OCI-LY1 (cell line): ENCODE data around the gene SERPINB12.

Experiments used
- CTCF ChIP-seq: fragments of 200-600 bp; sonication (generic), shearing (Covaris generic); IDR thresholded peaks from 2 replicates; pipeline ENCODE4 v1.5.1; 2017; ENCODE audit warnings: mild to moderate bottlenecking, antibody characterized with exemption, low read length, moderate library complexity, mixed read lengths
- EZH2 ChIP-seq: fragments of 200-600 bp; sonication (generic), shearing (Covaris generic); IDR thresholded peaks from 2 replicates; pipeline ENCODE4 v1.8.0; 2017; ENCODE audit warnings: borderline replicate concordance, mixed run types, mild to moderate bottlenecking, antibody characterized with exemption, low read length, moderate library complexity, mixed read lengths

- no peak for TF ChIP-seq CTCF
- no peak for TF ChIP-seq EZH2
Observed at GRCh38 chr18:63617915-63618234, 75.7 kb downstream of the SERPINB12 start.
